HuH-7 (cell line): ENCODE data around the gene SH3BP1.
"Not testable (repeated sequence)": the region's sequence is repeated elsewhere in the genome, so short reads cannot be mapped to it uniquely, and the experiment has no call there.

Experiments
- DNase-seq: peaks from one replicate; pipeline ENCODE4 v3.0.0; 2011; ENCODE audit warnings: low spot score

SH3BP1 gene

DNA sequence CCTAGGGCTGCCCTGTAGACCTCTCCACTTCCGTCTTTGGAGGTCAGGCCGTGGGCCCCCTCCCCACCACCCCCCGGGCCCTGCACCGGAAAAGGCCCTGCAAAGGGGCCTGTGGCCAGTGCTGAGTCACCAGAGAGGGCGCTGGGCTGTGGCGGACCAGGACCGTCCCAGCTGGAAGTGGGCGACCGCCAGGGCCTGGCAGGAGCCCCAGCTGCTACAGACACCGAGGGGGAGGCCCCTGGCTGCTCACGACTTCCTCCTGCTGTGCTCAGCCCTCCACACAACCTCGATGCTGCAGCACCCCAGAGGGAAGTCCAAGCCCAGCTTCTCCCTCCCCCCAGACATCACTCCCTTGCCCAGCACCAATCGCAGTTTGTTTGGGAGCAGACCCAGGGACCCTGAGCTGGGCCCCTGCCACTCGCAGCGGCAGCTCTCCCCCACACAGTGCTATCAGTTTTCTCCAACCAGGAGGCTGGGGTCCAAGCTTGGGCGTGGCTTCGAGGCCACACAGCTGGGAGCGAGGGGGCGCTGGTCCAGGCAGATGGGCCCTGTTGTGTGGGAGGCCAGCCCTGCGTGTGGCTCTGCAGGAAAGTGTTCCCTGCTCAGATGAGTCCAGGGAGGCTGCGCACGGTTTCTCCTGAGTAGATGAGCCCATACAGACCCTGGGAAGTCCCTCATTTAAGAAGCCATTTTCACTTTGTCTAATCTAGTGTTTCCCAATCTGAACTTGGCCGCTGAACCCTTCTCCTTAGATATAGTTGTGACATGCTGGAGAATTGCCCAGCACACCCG lies 5.6 kb upstream of the SH3BP1 start:
- DNase-seq: peak; percentile 78

DNA sequence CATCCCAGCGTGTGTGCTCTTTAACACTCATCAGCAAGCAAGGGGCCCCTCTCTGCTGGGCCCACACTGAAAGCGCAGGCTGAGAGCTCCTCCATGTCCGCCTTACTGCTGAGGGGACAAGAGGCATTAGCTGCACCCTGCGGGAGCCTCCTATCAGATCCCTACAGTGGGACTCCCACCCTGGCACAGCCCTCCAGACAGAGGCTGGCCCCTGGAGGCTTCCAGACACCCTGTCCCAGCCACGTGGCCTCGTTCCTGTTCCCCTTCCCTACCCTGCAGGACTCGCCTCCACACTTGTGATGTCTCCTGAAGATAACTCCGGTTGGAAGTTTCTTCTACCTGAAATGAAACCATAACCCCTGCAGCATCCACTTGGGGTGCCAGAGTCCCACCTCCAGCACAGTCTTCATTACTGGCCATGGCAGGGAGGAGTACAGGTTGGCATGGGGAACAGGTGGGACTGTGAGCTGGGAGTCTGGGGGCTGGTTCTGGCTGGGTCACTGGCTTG lies 5.0 kb upstream of the SH3BP1 start:
- DNase-seq: no peak

DNA sequence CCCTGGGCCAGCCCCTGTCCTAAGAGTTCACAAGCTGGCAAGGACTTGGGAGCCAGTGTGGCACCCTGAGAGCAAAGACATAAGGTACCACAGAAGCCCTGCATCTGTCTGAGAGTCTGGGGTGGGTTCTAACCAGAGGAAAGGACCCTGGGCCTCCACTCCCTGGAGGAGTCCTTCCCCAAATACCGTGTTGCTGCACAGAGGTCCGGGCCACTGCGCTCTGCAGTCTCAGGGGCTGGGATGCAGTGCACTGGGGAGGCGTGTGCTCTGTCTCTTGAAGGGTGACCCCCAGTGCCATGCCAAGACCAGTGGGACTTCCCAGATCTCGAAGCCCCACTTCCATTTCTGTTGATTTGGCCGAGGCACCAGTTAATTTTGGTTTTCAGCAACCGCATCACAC lies 4.3 kb upstream of the SH3BP1 start:
- DNase-seq: no peak

DNA sequence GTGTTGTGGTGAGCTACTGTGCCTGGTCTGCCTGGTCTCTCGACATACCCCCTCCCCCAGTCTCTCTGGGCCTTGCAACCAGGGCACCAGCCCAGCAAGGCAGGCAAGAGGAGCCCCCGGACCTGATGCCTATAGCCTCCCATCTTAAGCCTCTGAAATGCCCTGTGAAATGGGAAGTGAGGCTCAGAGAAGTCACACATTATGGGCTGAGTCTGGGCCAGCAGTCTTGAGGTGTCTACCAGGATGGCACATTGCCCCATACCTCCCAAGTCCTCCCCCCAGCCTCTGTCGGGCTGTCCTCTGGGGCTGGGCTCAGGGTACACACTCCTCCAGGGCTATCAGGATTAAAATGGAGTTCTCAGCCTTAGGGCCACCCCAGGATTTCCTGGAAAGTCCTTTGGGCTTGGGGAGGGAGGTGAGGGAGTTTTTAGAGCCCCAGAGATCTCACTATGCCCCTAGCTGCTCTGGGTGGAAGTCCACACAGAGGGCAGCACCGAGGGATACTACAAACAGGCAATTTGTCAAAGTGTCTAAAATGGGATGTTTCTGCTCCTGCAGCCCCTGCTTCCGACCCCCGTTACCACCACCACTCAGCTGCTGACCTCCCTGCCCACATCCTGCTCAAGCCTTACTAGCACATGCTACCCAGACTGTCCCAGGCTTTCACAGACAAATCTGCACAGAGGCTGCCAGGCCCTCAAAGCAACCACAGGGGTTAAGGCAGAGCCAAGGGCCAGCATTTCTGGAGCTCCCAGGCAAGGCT lies 3.1 kb upstream of the SH3BP1 start:
- DNase-seq: no peak

DNA sequence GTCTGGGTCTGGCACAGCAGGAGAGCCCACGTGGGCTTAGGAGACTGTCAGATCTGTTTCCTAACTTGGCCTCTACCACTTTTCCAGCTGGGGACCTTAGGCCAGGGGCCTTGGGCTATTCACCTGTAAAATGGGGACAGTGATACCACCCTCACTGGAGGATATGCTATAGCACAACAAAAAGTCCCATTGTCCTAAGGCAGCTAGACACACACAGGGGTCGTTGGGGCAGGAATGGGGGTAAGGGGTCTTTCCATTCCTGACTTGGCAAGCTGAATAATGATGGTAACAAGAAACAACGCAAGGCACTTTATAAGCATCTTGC lies 2.6 kb upstream of the SH3BP1 start:
- no peak for DNase-seq

DNA sequence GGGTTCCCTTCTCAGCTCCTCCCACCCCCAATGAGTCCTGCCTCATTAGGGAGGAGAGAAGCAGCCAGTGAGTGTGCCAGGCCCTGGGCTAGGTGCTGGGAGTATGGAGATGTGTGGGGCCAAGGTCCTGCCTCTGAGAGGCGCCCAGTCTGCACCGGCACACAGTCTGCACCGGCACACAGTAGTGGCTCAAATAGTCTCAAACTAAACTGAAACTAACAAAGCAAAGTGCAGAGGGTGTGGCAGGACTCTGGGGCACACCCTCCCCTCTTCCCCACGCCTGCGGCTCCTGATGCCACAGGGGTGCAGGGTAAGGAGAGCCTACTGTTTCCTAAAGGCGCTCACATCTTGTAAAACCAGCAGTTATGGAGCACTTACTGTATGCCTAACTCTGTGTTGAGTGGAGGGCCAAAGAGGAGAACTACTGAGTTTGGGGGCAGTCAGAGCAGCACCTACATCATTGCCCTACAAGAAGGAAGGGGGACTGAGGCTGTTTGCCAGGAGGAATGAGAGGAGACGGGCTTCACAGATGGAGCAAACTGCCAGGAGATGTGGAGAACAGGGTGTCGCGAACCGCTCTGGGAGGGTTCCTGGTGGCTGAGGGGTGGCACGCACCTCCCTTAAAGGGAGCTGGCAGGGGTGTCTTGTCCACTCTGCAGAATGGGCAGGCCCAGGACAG lies 939 bp upstream of the SH3BP1 start:
- DNase-seq: peak; percentile 64

DNA sequence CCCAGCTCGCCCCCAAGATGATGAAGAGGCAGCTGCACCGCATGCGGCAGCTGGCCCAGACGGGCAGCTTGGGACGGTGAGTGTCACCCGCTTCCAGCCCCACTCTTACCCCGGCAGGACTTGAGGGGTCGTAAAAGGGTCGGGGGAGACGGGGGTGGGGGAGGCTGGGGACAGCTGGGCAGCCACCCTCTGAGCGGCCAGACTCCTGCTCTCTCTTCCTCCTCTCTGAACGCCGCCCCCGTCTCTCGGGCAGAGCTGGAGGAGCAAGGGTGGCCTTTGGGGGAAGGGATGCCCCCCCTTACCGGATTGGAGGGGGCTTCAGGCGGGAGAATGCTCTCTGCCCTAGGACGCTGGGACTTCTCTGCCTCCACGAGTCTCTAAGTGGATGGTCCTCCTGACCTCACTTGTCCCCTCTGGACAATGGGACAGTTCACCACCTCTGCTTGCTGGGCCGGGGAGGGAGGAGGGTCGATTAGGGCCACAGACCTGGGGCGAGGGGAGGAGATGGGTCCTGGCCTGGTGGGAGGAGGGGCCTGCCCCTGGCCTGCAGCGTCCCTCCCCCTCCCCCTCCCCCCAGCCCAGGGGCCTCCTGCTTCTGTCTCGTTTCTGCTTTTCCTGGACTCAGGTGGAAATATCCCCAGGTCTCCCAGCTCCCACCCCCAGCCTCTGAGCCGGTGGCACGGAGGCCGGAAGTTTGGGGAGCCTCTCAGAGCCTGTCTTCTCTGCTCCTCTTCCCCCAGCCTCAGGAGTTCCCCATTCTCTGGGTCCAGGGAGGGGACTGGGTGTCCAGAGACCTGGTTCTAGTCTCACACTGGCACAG lies 512 bp downstream of the SH3BP1 start:
- DNase-seq: peak; percentile 75

DNA sequence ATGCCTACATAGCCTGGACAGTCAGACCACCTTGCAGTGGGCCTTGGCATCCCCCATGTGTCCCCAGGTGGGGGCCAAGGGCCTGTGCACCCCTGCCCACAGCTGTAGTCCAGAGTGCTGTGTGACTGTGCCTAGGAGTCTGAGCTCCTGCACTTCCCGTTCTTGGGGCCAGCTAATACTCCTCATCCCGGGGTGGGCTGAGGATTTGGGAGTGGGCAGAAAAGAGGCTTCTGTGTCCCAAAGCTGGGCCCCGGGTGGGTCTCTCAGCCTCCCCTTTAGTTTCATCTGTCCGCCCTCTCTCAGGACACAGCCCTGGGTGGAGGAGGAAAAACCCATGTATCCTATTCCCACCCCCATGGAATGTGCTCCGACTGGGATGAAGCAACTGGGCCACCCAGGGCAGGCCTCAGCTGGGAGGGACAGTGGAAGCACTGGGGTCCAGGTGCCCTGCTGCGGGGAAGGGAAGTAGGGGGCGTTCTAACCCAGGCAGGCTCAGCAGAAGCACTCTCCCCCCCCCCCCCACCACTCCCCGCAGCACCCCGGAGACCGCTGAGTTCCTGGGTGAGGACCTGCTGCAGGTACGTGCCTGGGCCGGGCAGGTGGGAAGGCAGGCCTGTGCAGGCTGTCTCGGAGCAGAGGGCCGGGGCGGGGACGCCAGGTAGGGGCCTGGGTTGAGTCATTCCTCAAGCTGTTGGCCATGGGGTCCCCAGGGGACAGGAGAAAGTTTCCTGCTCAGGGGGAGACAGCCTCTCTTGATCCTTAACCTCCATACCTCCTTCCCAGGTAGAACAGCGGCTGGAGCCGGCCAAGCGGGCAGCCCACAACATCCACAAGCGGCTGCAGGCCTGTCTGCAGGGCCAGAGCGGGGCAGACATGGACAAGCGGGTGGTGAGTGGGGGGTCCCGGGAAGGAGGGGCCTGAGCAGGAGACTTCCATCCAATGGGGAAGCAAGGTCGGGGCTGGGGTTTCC lies 1.4 kb downstream of the SH3BP1 start:
- no peak for DNase-seq

DNA sequence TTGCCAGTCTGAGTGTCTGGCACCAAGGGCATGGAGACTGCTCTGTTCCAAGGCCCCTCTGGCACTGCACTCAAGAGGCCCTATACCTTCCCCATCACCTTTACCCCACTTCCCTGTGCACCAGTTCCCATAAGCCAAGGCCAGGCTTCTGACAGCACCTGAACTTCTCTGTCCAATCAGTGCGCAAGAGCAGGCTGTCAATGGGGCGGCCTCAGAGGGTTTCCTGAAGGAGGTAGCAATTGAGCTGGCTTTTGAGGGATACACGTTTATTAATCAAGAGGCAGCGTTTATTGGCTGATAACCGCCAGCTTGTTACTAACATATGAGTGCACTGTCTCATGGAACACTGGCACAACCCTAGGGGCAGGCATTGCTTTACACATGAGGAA lies 2.1 kb downstream of the SH3BP1 start:
- no peak for DNase-seq

DNA sequence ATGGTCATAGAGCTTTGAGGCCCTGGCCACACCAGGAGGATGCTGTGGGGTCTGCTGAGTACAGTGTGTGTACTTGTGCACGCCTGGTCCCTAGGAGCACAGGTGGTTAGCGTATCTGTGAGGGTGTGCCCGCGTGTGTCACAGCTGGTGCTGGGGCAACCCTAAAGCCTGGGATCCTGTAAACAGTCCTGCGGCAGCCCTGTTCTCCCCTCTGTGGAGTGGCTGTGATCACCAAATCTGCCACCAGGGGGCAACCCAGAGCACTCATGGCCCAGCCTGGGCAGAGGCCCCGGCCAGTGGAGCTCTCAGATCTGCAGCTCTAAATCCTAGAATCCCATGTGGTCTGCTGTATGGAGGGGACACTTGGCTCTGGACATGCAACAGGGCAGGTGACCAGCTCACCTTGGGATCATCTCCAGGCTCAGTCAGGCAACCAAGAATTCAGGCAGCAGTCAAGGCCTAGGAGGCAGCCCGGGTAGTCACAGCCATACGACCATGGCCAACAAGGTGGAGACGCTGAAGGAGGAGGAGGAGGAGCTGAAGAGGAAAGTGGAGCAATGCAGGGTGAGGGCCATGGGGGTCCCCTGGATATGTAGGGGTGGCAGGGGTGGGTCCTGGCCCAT lies 3.9 kb downstream of the SH3BP1 start:
- peak; percentile 94 for DNase-seq

DNA sequence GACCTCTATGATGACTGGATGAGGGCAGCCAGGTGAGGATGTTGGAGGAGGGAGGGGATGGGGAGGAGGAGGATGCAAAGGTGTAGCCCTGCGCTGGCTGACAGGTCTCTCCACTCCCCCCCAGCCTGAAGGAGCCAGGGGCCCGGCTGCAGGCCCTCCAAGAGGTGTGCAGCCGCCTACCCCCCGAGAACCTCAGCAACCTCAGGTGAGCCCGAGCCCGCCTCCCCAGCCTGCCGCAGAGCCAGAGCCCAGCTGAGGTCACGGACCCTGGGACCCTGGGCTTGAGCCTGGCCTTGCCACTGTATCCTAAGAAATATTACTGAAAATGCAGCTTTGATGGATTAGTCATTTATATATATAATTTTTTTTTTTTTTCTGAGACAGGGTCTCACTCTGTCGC lies 7.8 kb downstream of the SH3BP1 start:
- no peak for DNase-seq

DNA sequence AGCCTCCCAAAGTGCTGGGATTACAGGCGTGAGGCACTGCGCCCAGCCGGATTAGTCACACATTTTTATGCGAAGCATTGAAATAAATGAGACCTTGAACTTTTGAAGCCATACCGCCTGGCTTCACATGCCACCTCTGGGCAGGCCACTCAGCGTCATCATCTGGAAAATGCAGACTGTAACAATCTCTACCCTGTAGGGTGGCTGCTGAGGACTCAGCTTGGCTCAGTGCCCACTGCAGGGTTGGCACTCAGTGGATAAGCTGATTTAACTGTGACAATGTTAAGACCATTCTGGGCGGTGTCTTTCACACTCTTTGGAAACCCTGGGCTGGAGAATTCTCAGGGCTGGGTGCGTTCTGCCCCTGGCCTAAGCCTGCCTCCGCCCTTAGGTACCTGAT lies 8.5 kb downstream of the SH3BP1 start:
- no peak for DNase-seq

DNA sequence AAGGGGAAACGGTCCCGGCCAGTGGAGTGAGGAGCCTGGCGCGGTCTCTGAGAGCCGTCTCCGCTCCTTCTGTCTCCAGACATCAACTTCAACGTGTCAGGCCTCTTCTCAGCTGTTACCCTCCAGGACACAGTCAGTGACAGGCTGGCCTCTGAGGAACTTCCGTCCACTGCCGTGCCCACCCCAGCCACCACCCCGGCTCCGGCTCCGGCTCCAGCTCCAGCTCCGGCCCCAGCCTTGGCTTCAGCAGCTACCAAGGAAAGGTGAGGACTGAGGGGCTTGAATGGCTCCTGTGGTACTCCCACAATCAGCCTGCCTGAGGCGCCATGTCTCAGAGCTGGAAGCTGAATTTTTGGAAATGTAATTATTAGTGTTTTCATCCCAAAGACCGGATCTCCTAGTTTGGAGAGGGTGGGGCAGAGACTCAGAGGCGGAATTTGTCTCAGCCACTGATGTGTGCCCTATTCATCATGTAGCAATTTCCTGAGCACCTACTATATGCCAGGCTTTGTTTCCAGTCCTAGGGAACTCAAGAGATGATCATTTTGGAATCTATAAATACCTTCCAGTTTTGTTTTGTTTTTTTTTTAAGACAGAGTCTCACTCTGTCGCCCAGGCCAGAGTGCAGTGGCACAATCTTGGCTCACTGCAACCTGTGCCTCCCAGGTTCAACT lies 11.1 kb downstream of the SH3BP1 start:
- no peak for DNase-seq

DNA sequence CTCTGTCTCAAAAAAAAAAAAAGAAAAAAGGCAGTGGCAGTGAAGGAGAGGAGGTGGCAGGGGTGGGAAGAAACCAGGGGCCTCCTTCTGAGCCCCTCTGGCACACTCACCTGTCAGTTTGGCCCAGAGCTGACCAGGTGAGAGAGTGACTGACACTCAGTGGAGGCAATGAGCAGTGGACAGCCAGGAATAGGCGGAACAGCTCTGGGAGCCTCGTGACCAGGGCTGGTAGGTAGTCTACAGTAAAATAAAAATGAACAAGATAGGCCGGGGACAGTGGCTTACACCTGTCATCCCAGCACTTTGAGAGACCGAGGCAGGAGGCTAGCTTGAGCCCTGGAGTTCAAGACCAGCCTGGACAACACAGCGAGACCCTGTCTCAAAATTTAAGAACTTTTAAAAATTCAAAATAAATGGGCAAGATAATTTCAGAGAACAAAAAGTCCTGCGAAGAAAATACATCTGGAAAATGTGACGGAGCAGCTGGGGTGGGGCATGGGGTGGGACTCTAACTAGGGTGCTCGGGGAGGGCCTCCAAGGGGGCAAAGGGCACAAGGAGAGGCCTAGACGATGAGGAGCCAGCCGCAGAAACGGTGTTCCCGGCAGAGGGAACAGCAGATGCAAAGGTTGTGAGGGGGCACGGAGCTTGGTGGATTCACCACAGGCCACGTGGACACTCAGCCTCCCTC lies 15.2 kb downstream of the SH3BP1 start:
- DNase-seq: no peak

DNA sequence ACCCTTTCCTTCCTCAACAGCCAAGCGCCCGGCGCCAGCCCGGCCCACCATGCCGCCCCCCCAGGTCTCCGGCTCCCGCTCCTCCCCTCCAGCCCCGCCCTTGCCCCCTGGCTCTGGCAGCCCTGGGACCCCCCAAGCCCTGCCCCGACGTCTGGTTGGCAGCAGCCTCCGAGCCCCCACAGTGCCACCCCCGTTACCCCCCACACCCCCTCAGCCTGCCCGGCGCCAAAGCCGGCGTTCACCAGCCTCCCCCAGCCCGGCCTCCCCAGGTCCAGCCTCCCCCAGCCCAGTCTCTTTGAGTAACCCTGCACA lies 15.7 kb downstream of the SH3BP1 start:
- DNase-seq: no peak

DNA sequence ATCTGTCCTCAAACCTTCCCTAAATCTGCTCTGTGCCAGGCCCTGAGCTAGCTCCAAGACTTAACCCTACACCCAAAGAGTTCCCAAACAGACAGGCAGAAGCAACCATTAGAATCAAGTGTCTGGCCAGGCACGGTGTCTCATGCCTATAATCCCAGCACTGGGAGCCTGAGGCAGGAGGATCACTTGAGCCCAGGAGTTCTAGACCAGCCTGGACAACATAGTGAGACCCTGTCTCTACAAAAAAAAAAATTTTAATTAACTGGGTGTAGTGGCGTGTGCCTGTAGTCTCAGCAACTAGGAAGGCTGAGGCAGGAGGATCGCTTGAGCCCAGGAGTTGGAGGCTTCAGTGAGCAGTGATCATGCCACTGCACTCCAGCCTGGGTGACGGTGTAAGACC lies 17.1 kb downstream of the SH3BP1 start:
- DNase-seq: not testable (repeated sequence)

DNA sequence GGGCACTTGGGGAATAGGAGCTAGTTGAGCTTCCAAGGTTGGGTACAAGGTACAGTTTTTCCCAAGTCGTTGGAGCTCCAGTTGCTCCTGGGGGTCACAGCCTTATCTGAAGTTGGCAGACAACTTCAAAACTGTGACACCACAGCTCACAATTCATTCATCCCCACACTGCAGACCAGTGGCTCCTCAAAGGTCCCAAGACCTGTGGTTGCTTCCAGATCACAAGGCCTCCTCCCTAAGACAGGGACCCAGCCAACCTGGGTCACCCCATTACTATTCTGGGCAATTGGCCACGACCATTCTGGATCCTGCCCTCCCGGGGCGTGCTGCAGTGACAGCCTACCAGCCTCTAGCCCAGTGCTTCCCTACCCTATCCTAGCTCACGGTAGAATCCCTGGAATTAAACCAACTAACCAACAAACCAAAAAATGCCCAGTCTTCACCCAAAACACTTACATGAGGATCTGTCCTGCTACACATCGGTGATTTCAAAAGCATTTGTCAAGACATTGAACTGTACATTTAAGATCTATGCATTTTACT lies 18.2 kb downstream of the SH3BP1 start:
- DNase-seq: peak; percentile 64

DNA sequence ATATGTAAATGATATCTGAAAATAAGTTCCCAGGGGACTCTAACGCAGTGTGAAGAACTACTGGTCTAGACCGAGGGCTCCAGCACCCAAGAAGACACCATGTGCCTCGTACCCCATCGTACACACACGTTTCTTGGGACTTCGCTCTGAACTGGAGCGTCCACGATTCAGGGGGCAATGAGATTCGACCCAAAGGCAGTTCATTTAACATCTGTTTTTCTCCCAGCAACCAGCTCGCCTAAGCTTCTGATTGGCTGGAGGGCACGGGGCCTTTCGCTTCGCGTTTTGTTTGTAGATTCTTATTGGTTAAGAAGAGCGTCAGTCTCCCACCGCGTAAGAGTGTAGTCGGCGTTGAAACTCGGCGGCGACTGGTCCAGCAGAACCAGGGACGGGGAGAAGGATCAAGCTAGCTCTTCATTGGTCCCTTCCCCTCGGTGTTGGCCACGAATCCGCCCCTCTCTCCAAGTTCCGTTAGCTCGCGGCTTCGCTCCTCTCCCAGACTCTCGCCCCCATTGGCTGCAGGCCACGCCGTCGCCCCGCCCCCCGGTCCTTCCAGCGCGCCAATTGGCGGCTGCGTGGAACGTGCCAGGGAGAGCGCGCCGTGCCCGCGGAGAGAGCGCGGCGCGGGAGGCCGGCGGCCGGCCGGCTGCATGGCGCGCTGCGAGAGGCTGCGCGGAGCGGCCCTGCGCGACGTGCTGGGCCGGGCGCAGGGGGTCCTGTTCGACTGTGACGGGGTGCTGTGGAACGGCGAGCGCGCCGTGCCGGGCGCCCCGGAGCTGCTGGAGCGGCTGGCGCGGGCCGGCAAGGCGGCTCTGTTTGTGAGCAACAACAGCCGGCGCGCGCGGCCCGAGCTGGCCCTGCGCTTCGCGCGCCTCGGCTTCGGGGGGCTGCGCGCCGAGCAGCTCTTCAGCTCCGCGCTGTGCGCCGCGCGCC lies 18.9 kb downstream of the SH3BP1 start, which contains the start of gene PDXP:
Gene PDXP (plus strand): TSS at position 591 of the 933 bp plus-strand sequence. CDS start 60 bp downstream, at position 651.
- DNase-seq: peak; percentile 100
